ENCODE results near the gene GTPBP2. TPM values are rescaled to one million over a fixed set of nuclear protein-coding genes. Genes with fewer than 3 reads are reported as not detected.
"Not testable (repeated sequence)": the region's sequence is repeated elsewhere in the genome, so short reads cannot be mapped to it uniquely, and the experiment has no call there.

Gene GTPBP2
- total and polyA plus RNA-seq, 2 of the 8 experiments (the other 6 are each of a cell fraction or from before 2014, with no cell fraction given): 58.3 to 86.1 TPM

- H3K56ac ChIP-seq (replicated peaks; ENCODE audit: insufficient read length, low read depth, low read length); H3K27me3 ChIP-seq (replicated peaks in 1 of 4; ENCODE audit: control insufficient read depth in 3 of 4, extremely low read depth in 1 of 4, insufficient read depth in 3 of 4, low read length in 3 of 4); H3K18ac ChIP-seq (ENCODE audit: extremely low read depth, low read length); H3K4me2 ChIP-seq (ENCODE audit: insufficient read depth in 1 of 2, low read depth in 2 of 2, low read length in 2 of 2); H3K23ac ChIP-seq (ENCODE audit: insufficient read length); H3K4ac ChIP-seq (replicated peaks; ENCODE audit: insufficient read length, low read depth, low read length); H3K27ac ChIP-seq (ENCODE audit: low read depth, low read length); H2BK15ac ChIP-seq (ENCODE audit: low read length); H2BK5ac ChIP-seq (ENCODE audit: low read depth, low read length); H3K23me2 ChIP-seq (ENCODE audit: low read depth, low read length); DNase-seq (ENCODE audit: low read depth in 1 of 2, low spot score in 2 of 2); FAIRE-seq; H3K14ac ChIP-seq (ENCODE audit: insufficient read length); H3K9me3 ChIP-seq (ENCODE audit: insufficient read depth in 2 of 2, low read depth in 1 of 2, low read length in 1 of 2); H2BK12ac ChIP-seq (ENCODE audit: low read depth, low read length); H4K20me1 ChIP-seq (replicated peaks in 1 of 2; ENCODE audit: control insufficient read depth in 1 of 2, insufficient read depth in 2 of 2, low read length in 2 of 2); H4K91ac ChIP-seq (replicated peaks; ENCODE audit: insufficient read length, low read length); H4K5ac ChIP-seq (ENCODE audit: insufficient read length, low read depth, low read length); H3K79me2 ChIP-seq (ENCODE audit: control insufficient read depth in 1 of 2, insufficient read depth in 2 of 2, low read length in 2 of 2); H3K36me3 ChIP-seq (ENCODE audit: control insufficient read depth in 2 of 4, insufficient read depth in 4 of 4, low read length in 3 of 4); H3K4me3 ChIP-seq (ENCODE audit: extremely low read depth in 1 of 4, insufficient read depth in 2 of 4, low read depth in 3 of 4, low read length in 4 of 4); H3K79me1 ChIP-seq (ENCODE audit: low read depth, low read length); H3K9ac ChIP-seq (replicated peaks in 1 of 4; ENCODE audit: extremely low read depth in 1 of 4, low read depth in 3 of 4, low read length in 3 of 4); H2AFZ ChIP-seq (ENCODE audit: low read length); H2BK120ac ChIP-seq (replicated peaks; ENCODE audit: low read depth, low read length); H2BK20ac ChIP-seq (ENCODE audit: low read length); H4K8ac ChIP-seq (ENCODE audit: extremely low read depth, insufficient read depth, low read length); H2AK5ac ChIP-seq (ENCODE audit: low read depth, low read length): not testable (repeated sequence)
- peaks cover 1 to 10% (median 7%) of the 10 kb centered on the region in 4 experiments; a peak in 6 of 7 replicates for H3K4me1 ChIP-seq (replicated peaks in 1 of 4; ENCODE audit: control insufficient read depth in 3 of 4, insufficient read depth in 4 of 4, low read length in 3 of 4)
- POLR2A ChIA-PET (ENCODE audit: partially characterized antibody): interaction anchor here (3.1 kb wide), 1 partner anchor 33 kb away, joined by 8 read pairs; the partner anchor contains the start of gene GTPBP2
- CTCF ChIA-PET (ENCODE audit: partially characterized antibody): interaction anchor here (12.6 kb wide), 1 partner anchor 96 kb away, joined by 146 read pairs; no protein-coding TSS in a partner anchor
- 92% methylated on average over 5 of the region's 5 CpGs; no CpG with 5 or more reads in 1 of the 2 experiments for WGBS, 2 experiments (ENCODE audit: extremely low coverage in 1 of 2, insufficient coverage in 1 of 2, insufficient read length in 1 of 2, insufficient replicate concordance in 2 of 2, low coverage in 1 of 2, low lambda C conversion rate in 2 of 2, missing lambda C conversion rate in 1 of 2)
Measured at GRCh38 chr6:43662948-43663347, 33.9 kb upstream of the GTPBP2 start.
